OCI-LY7 (cell line): ENCODE results near the gene ID3. TPM values are rescaled to one million over a fixed set of nuclear protein-coding genes. Genes with fewer than 3 reads are reported as not detected.
A peak's percentile ranks its signal among the peaks of the same experiment; 100 is the strongest.

Experiments
- BruUV-seq: library from RNA; stranded (reverse); fragments of 400-500 nt; replicated peaks from 2 replicates; lab custom pipeline; 2021; lab: Mats Ljungman, UMichigan
- CTCF ChIA-PET: fragments of 300-600 bp; sonication (Branson Sonifier 250); formaldehyde crosslinking; loops from one replicate; lab custom pipeline; 2022; ENCODE audit warnings: antibody characterized with exemption; ENCODE audit not compliant: unreplicated experiment; lab: Charles Lee
- POLR2A ChIA-PET: fragments of 300-600 bp; sonication (Branson Sonifier 250); formaldehyde crosslinking; loops from one replicate; lab custom pipeline; 2022; ENCODE audit warnings: antibody characterized with exemption; lab: Charles Lee
- DNase-seq: peaks from one replicate; pipeline ENCODE4 v3.0.0-alpha.2; 2015; ENCODE audit warnings: low spot score
- H2AFZ ChIP-seq: fragments of 200-600 bp; sonication (generic), shearing (Covaris generic); 2 replicates; pipeline ENCODE4 v1.6.1; 2014; ENCODE audit warnings: mild to moderate bottlenecking, antibody characterized with exemption, low read length, moderate library complexity
- H3K27ac ChIP-seq: fragments of 200-600 bp; sonication (generic); 2 replicates; pipeline ENCODE4 v1.5.1; 2014; ENCODE audit warnings: mixed run types, low read depth, mild to moderate bottlenecking, moderate library complexity, low read length, inconsistent platforms; ENCODE audit not compliant: poor library complexity, severe bottlenecking
- H3K36me3 ChIP-seq: fragments of 200-600 bp; sonication (generic); 2 replicates; pipeline ENCODE4 v1.6.1; 2014; ENCODE audit warnings: mild to moderate bottlenecking, antibody characterized with exemption, low read length, moderate library complexity, mixed read lengths; ENCODE audit not compliant: insufficient read depth
- H3K4me1 ChIP-seq: fragments of 200-600 bp; sonication (generic); 2 replicates; pipeline ENCODE4 v1.5.1; 2014; ENCODE audit warnings: mild to moderate bottlenecking, low read length; ENCODE audit not compliant: insufficient read depth, poor library complexity, severe bottlenecking
- H3K4me2 ChIP-seq: fragments of 200-600 bp; sonication (generic); 2 replicates; pipeline ENCODE4 v1.6.1; 2014; ENCODE audit warnings: mild to moderate bottlenecking, low read length
- H3K4me3 ChIP-seq: fragments of 200-600 bp; sonication (generic); 2 replicates; pipeline ENCODE4 v1.5.1; 2014; ENCODE audit warnings: mild to moderate bottlenecking, low read depth, low read length; ENCODE audit not compliant: poor library complexity, severe bottlenecking
- H3K79me2 ChIP-seq: fragments of 200-600 bp; sonication (generic); 2 replicates; pipeline ENCODE4 v1.6.1; 2016; ENCODE audit warnings: low read depth, mild to moderate bottlenecking, low read length, moderate library complexity, mixed read lengths; ENCODE audit not compliant: insufficient read depth
- H3K9me2 ChIP-seq: fragments of 200-600 bp; sonication (generic); 2 replicates; pipeline ENCODE4 v1.6.1; 2016; ENCODE audit warnings: mild to moderate bottlenecking, low read length, mixed read lengths; ENCODE audit not compliant: insufficient read depth
- H3K9me3 ChIP-seq: fragments of 200-600 bp; sonication (generic); 2 replicates; pipeline ENCODE4 v1.6.1; 2014; ENCODE audit warnings: mild to moderate bottlenecking, mixed run types, low read length, mixed read lengths
- H4K20me1 ChIP-seq: fragments of 200-600 bp; sonication (generic); 2 replicates; pipeline ENCODE4 v1.6.1; 2014; ENCODE audit warnings: mild to moderate bottlenecking, antibody characterized with exemption, low read length, moderate library complexity, mixed read lengths; ENCODE audit not compliant: insufficient read depth
- CTCF ChIP-seq: fragments of 200-600 bp; sonication (generic); conservative IDR thresholded peaks from 2 replicates; pipeline ENCODE4 v1.5.1; 2014; ENCODE audit warnings: mild to moderate bottlenecking, antibody characterized with exemption, low read length, moderate library complexity, mixed read lengths
- EZH2phosphoT487 ChIP-seq: fragments of 200-600 bp; sonication (generic); IDR thresholded peaks from 2 replicates; pipeline ENCODE4 v1.6.1; 2018; ENCODE audit warnings: low read depth, borderline replicate concordance, mild to moderate bottlenecking, mixed run types, antibody characterized with exemption, low read length, moderate library complexity, mixed read lengths
- intact Hi-C: fragments of 100-400 bp; cut with micrococcal nuclease; formaldehyde crosslinking; loops from one replicate; pipeline ENCODE4 v1.10.0; 2022; ENCODE audit not compliant: unreplicated experiment
- total RNA-seq, 2 experiments: library from RNA; depleted of rRNA in 1 of 2; stranded (reverse); fragments of >200 nt in 1 of 2; shearing (Covaris generic) in 1 of 2; gene quantifications; 2 replicates each; pipeline ENCODE4 v1.2.3, GENCODE V29; 2014 to 2022

ID3 gene
- total RNA-seq, 2 experiments from 2014 or later: 629 to 1,658 TPM

- DNase-seq: peak; percentile 89
- CTCF ChIA-PET: interaction anchor here (1.0 to 3.2 kb wide), 3 partner anchors 20 to 47 kb away, joined by 4 to 8 read pairs (median 4); no protein-coding TSS in a partner anchor
- POLR2A ChIA-PET: interaction anchor here (0.6 to 12.3 kb wide), 14 partner anchors 10 to 77 kb away, joined by 3 to 261 read pairs (median 6); partner anchors contain the start of gene ID3
These were observed 15.0 kb upstream of the ID3 start for GRCh38 chr1:23574265-23574754.

GRCh38 chr1:23573574-23574182 lies 14.4 kb upstream of the ID3 start:
- DNase-seq: no peak
- Histone ChIP-seq H3K4me3 (peak overlapping the region; percentile 69), H3K9me3 (no peaks in the 10 kb centered on the region), H3K4me1 (peaks cover 94% of the 10 kb centered on the region), H2AFZ (no peak overlapping the region), H3K4me2 (peak overlapping the region; percentile 95), H3K27ac (peak overlapping the region; percentile 97), H3K79me2 (peaks cover 32% of the 10 kb centered on the region; the same call in 1 of the 2 replicates), H4K20me1 (no peaks in the 10 kb centered on the region), H3K36me3 (no peaks in the 10 kb centered on the region), H3K9me2 (no peaks in the 10 kb centered on the region)
- intact Hi-C loops: loop anchor here (1.0 kb wide), 3 partner anchors 16 to 39 kb away; no protein-coding TSS in a partner anchor
- BruUV-seq: TSS peak; percentile 40
- TF ChIP-seq EZH2phosphoT487 (no peak), CTCF (no peak)
- POLR2A ChIA-PET: interaction anchor here (0.6 to 12.3 kb wide), 14 partner anchors 15 to 77 kb away, joined by 3 to 261 read pairs (median 4); partner anchors contain the start of gene ID3
- CTCF ChIA-PET: interaction anchor here (1.6 to 3.2 kb wide), 2 partner anchors 47 to 61 kb away, joined by 4 to 8 read pairs; no protein-coding TSS in a partner anchor

More at GRCh38 chr1:23574265-23574754, 15.0 kb upstream of the ID3 start:
- no peak overlapping the region for H2AFZ ChIP-seq
- H3K4me1 ChIP-seq: peaks cover 94% of the 10 kb centered on the region
- peak overlapping the region; percentile 95 for H3K4me2 ChIP-seq
- H3K79me2 ChIP-seq: peaks cover 35% of the 10 kb centered on the region; the same call in 1 of the 2 replicates
- no peaks in the 10 kb centered on the region for H3K9me2 ChIP-seq
- intact Hi-C loops: loop anchor here (1.0 kb wide), 3 partner anchors 17 to 38 kb away; no protein-coding TSS in a partner anchor
- peak overlapping the region; percentile 69 for H3K4me3 ChIP-seq
- H3K27ac ChIP-seq: peak overlapping the region; percentile 97
- TF ChIP-seq EZH2phosphoT487 (no peak), CTCF (no peak)
- no peaks in the 10 kb centered on the region for H3K9me3 ChIP-seq
- no peaks in the 10 kb centered on the region for H3K36me3 ChIP-seq
- H4K20me1 ChIP-seq: no peaks in the 10 kb centered on the region
- BruUV-seq: no TSS peak
